HG03342 (cell line): ENCODE measurements around the gene PFKFB2.

Experiments
- ATAC-seq: cut with Tn5 transposase; IDR thresholded peaks from one replicate; pipeline ENCODE4 v1.9.1; 2021; ENCODE audit warnings: mild to moderate bottlenecking, moderate library complexity; ENCODE audit not compliant: unreplicated experiment

Gene PFKFB2

DNA sequence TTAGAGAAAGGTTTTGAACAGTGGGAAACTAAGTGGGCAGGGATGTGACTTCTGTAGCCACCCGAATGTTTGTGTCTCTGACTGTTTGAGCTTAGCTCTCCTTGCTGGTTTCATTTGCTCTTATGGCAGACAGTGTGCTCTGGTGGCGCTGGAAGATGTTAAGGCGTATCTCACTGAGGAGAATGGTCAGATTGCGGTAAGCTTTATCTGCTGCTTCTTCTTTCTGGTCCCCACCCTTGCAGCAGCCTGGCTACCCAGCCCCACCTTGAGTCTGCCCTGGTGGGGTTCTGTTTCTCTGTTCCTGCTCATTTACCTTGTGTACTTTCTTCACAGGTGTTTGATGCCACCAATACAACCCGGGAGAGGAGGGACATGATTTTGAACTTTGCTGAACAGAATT is 9.9 kb downstream of the PFKFB2 start:
- ATAC-seq: no peak

DNA sequence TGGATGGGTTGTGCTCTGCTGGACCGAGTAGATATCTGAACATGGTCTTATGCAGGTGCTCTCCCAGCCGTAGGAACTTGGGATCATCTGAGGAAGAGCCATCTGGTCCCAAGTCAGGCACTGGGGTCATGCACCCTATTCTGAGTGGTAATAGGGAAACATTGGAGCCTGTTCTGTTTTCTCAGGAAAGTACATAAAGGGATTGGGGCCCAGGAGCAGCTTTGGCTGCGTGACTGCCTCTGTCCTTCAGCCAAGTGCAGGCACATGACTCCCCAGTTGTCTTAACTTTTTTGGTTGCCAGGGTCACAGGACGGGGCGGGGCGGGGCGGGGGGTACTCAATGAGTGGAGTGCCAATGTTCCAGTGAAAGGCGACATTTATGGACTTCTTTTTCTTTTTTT is 11.5 kb downstream of the PFKFB2 start:
- ATAC-seq: no peak

DNA sequence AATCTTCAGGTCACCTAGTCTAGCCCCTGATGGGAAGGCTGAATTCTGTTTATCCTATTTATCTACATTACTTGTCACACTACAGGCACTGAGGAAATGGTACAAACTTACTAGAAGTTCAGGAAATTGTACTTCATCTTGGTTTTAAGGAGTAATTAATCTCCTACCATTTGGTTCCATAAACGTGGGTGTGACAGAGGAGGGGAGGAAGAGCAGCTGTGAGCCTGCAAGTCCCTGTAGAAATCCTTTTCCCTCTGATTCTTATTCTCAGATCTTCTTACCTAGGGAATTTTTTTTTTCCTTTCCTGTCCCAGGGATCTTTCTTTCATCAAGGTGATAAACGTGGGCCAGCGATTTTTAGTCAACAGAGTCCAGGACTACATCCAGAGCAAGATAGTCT is 14.1 kb downstream of the PFKFB2 start:
- ATAC-seq: no peak

DNA sequence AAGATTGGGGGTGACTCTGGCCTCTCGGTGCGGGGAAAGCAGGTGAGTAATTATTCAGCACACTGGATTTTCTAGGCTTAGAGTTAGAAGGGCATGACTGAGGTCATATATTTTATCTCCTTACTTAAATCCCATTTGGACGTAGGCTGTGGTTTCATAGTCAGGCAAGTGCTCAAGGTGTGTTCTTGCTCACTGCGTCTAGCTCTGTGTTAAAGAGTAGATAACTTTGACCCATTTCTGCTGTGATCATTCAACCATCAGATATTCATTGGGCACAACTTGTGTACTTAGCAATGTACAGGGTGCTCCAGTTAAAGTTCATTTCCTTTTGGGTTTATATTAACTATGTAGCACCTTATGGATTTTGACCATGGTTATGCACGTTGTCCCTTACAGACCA is 14.6 kb downstream of the PFKFB2 start:
- no peak for ATAC-seq

DNA sequence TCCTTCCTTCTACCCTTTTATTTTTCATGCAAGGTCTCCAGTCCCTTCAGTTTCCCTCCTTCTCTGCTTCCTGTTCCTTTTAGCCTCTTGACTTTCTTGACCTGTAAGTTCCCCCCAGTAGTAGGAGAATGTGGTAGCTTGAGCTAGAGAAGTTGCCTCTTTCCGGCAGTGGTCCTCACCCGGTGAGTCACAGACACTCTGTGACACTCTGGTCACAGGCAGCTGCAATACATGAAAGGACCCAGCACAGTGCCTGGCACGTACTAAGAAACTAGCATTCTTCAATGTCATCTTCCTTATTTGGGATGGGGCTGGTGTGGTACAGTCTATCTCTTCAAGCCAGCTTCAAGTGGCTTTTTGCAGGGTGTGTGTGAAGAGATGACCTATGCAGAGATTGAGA is 16.0 kb downstream of the PFKFB2 start:
- no peak for ATAC-seq

DNA sequence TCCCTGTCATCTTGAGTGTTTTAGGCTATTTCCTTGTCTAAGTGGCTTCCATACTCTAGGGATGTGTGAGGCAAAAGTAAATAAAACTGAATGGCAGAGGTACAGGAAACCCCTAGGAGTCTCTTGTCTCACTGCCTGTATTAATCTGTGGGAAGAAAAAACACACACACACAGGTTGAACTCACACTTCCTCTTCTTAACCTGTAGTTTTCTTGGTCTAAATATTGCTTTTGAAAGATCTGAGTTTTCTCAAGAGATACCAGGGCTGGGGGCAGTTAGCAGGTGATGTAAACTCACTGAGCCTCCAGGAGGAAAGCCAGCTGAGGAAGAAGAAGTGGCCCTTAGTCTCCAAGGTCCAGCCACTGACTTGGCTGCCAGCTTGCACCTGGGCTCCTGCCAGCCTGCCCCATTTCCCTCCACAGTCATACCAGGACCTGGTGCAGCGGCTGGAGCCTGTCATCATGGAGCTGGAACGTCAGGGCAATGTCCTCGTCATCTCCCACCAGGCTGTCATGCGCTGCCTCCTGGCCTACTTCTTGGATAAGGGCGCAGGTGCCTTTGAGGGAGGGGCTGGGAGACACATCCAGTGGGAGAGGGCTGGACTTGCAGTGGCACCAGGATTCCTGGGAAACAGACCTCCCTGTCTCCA is 16.9 kb downstream of the PFKFB2 start:
- no peak for ATAC-seq

DNA sequence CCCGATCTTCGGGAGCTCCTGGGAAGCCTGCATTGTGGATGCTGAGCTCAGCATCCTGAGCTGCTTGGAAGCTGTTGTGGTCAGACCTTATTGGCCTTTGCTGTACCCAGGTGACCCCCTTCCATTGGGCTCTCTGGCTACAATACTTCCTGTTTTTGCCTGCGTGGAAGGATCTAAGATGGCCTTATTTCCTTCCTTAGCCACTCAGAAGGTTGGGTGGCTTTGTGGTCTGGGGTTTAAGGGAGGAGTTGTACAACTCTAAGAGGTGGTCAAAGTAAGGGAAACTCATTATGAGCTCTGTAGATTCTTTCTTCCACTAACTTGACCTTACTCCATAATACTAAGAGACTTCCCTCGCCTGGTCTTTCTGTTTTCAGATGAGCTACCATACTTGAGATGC is 17.7 kb downstream of the PFKFB2 start:
- ATAC-seq: no peak

DNA sequence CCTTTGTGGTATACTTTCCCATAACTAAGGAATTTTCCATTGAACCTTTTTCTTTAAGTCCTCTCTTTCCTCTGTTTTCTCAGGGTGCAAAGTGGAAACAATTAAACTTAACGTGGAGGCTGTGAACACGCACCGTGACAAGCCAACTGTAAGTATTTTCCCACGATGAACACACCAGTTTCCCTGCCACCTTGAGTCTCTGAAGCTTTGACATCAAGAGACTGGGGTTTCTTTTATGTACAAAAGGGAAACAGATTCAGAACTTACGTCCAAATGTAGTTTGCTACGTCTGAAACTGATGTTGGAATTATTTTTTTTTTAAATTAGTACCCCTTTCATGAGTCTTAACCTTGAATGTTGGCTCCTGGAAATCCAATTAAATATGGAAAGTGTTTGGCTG is 18.4 kb downstream of the PFKFB2 start:
- no peak for ATAC-seq

DNA sequence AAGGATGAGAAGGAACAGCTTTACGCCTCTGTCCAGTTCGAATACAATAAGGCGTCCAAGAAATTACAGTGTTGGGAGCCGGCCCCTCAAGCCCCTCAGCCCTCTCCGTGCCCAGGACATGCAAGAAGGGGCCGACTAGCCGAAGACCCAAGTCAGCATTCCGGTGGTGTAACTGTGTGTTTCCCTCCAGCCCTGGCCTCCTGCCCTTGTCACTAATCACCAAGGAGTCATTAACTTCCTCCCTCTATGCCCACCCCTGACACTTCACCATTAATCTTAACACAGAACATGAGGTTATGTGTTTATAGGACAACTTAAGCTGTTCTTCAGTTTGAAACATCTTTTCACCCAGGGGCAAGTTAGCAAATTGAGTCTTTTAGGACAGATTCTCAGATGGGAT is 19.2 kb downstream of the PFKFB2 start:
- ATAC-seq: no peak

DNA sequence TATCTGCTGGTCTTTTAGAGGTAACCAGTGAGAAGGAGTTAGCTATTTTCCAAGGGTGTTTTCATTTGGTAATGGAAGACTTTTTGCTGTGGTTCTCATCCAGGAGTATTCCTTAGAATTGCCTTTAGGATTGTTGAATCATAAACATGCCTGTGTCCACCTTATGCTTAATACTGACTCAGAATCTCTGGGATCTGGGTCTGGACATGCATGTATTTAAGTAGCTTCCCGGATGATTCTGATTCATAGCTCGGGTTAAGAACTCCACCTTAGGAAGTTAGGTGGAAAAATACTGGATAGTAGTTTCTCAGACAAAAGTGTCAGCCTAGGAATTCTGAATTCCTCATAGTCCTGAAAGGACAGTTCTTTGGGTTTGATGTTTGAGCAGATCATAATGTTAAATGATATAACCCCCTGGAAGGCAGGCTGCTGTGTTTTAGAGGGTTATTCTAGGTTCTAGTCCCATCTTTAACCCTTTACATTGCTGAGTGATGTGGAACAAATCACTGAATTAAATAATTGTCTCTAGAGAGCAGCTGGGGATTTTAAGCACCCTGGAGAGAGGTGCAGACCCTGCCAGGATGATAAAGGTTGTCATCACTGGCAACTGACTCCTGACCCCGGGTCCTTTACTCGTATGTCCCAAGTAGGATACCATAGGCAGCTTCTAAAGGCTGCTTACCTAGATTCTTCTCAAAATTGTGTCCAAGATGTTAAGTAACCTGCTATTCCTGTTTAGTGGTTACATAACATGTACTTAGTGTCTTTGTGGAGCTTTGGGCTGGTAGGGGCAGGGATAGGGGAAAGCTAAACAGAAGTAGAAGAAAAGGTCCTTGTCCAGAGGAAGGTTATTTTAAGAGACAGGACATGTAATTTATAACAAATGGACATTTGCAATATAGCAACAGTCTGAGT is 21.1 kb downstream of the PFKFB2 start:
- no peak for ATAC-seq

DNA sequence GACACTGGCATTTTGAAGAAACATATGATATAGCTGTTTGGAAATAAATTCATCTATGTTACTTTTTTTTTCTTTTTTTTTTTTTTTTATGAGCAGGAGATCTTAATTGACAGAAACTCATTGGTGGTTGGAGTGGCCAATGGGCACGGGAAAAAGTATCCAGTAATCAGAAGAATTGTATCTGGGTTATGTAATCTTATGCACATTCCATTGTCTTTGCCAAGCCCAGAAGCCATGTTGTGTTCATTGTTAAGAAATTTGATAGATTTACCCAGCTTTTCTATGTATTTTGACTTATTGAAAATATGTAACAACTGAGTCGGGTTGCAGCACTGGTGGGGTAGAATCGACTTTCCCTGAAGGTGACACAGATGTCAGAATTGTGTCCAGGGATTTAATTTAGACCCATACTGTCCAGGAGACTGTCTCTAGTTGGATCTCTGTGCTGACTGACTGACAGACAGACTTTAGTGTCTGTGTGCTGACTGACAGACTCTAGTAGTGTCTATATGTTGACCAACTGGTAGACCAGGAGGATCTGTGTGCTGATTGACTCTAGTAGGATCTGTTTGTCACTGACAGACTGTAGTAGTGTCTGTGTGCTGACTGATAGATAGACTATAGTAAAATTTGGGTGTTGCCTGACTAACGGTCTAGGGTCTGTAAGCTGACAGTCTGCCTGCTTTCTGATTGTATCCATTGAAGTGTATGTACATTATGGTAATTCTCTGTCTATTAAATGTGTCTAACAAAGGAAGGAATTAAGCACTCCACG is 23.3 kb downstream of the PFKFB2 start:
- ATAC-seq: no peak

DNA sequence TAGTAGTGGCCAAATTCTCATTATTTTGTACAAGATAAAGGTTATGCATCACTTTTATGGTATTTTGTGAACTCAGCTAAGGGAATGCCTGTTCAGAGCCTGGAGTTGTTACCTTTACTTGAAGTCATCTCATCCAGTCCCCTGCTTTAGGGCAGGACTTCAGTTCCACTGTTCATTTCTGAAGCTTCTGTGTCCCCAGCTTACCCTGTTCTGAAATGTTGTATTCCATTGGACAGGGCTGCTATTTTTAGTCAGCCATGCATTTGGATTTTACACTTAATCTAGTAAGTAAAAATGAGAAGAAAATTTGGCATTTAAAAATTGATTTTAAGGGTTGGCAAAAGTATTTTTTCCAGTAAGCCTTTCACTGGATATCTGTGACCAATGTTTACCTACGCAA is 23.9 kb downstream of the PFKFB2 start:
- ATAC-seq: no peak

DNA sequence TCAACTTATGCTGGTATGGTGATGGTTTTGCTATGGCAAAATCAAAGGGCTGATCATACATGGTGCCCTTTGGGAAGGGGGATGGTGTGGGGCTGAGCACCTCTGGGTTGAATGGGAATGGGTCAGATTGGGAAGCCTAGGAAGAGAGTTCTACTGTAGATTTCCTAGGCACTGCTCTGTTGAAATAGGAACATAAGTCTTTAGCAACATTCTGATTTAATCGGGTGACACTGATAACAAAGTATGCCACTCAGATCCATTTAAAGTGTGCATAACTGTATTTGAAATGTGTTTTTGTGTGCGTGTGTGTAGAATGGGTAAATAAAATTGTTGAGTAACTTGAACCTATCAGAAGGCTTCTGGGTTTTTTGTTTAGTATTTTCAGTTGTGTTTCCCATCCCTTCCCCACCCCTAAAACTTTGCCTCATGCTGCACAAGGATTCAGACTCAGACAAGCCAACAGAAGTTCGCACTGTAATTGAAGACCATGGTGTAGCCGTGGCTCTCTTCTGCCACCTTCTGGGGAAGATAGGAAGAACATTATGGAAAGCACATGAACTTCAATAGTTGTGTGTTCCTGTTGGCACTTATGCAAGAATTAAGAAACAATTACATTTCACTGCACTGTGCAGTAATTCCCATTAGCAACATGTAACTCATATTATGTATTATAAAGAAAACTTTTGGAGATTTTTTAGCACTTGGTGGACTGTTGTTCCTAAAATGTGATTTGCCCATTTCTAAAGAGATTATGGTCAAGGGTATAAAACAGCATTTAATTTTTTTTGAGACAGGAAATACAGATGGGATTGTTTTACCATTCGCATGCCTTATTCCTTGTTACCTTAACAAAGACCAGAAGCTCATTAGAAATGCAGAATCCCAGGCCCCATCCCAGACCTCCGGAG is 24.6 kb downstream of the PFKFB2 start:
- peak; percentile 70 for ATAC-seq

DNA sequence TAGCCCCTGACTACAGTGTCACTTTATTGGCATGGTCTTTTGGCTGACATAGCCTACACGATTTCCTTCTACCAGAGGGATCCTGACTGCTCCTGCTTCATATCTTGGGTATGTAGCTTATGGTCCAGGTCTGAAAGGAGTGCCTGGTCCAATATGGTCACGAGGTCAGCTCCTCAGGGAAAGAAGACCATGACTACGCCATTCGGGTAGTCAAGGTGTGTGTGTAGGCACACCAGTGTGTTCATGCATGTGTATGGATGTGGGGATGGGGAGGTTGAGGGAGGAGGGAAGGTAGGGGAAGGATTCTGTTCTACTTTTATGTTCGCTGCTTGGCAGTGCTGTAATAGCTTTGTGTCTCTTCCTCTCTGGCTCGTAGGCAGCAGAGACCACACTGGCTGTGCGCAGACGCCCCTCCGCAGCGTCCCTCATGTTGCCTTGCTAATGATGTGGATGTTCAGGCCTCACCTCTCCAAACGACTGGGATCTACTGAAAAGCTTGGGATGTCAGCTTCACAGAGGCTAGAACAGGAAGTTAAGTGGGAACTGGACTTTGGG is 25.6 kb downstream of the PFKFB2 start:
- ATAC-seq: no peak

DNA sequence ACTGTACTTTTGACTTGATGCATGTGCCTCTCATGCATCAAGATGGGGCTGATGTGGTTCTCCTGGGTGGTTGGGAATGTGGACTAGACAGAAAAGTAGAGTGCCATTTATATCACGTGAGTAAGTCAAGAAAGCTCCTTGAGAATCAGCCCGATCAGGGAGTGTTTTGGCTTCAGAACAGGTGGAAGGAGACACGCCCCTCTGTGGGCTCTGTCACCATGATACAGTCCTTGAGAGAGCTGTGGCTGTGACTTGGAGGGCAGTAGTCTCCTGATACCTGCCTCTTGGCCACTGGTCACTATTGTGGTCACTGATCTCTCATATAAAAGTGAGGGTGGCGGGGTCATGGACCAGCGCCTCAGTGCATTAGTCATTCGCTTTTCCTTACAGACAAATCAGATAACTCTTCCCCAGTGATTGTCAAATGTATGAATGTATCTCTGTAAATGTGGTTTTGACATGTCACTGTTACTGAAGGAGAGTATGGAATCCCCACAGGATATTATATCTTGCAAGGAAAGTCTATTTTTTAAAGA is 26.7 kb downstream of the PFKFB2 start:
- ATAC-seq: no peak

DNA sequence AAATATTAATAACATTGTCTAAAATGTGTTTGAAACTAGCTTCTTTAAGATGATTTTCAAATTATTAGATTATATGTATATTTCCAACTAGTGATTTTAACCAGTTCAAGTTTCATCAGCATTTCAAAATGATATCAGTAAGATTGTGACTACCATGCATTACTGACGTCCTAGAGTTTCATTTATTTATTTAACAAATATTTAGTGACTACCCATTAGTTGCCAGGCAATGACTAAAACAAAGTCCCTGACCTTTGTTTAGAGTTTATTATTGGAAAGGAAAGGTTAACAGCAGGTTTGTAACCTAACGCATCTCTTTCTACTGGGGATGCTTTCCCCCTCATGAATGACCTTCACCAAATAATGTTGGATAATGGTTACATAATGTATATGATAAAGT is 28.0 kb downstream of the PFKFB2 start:
- ATAC-seq: no peak

DNA sequence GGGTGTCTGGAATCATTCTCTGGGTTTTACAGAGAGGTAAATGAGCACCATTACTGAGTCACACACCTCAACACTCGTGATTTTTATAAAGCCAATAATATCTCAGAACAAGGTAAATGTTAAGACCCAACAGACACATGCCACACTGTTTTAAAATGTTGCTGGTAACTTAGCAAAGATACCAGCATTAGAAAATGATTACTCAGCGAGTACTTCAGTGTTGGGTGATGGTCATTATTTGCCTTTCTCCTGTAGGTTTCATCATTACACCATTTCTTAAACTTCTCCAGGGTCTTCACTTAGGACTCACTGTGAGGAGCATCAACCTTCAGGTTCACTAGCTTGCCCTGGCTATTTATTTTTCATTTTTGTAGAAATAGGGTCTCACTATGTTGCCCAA is 28.7 kb downstream of the PFKFB2 start:
- no peak for ATAC-seq

DNA sequence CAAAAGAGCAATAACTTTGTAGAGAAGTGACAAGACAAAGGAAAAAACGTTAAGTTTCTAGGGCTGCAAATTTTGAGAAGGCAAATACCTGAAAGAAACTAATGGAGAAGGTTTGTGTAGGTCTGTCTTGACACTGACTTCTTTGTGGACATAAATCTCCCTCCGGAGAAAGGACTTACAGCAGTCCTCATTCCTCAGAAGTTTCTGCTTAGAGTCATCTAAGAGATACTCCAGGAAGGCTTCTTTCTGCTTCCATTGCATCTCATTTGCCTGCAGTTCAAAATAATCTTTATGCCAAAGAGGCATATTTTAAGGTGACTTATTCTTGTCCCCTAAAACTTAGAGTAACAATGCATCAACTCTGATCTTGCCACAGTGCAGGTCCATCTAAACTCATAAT is 31.2 kb downstream of the PFKFB2 start:
- ATAC-seq: no peak

DNA sequence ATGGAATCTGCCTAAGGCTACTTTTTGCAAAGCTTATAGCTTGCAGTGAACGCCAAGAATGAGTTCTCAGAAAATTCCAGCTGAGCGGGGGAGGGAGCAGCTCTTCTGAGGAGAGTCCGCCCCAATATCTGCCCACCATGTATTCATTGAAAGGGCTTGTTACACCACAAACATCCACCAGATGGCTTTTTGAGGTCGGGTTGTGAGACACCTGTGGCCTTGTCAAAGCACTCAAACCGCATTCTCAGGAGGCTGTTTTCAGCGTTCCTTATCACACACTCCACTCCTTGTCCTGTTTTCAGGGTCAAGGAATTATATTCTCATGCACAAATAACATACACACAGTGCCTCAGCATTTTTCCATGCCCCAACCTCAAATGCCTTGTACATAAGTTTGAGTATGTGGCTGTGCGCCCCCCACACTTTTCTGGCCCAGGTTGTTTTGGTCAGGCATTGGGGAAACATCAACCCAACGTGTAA is 31.7 kb downstream of the PFKFB2 start:
- ATAC-seq: peak; percentile 70

DNA sequence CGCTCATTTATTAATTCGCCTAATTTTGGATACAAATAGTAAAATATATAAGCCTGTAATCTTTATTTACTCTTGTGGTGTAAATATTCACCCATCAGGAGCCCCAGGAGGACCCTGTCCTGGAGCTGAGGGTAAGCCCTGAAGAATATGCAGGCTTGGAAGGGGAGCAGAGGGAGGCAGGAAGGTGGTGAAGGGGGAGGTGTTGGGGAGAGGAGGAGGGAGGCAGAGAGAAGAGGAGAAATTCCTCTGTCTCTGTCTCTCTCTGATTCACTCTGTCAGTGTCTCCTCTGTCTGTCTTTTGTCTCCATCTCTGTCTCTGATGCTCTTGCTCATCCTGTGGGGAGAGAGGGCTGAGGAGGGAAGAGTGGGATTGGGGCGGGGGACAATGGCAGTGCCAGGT is 32.8 kb downstream of the PFKFB2 start:
- no peak for ATAC-seq
